GM12878 (cell line): ENCODE measurements around the gene KIF5C. TPM values are rescaled to one million over a fixed set of nuclear protein-coding genes. Genes with fewer than 3 reads are reported as not detected.

Experiments
- ATAC-seq: fragments of 200-7000 bp; cut with Tn5 transposase; 3 replicates; pipeline ENCODE4 v1.9.1; 2020; ENCODE audit warnings: mild to moderate bottlenecking, moderate library complexity
- BruUV-seq: library from RNA; stranded (reverse); fragments of 400-500 nt; replicated peaks from 2 replicates; lab custom pipeline; 2021; lab: Mats Ljungman, UMichigan
- CTCF ChIA-PET: fragments of 300-600 bp; sonication (Branson Sonifier 250); formaldehyde crosslinking; extraction: SDS; loops from one replicate; lab custom pipeline; 2021; ENCODE audit warnings: inconsistent platforms; lab: Yijun Ruan, JAX
- POLR2A ChIA-PET: fragments of 350-600 bp; formaldehyde crosslinking; extraction: SDS; loops from one replicate; lab custom pipeline; 2021; ENCODE audit warnings: inconsistent platforms; lab: Charles Lee
- RAD21 ChIA-PET: fragments of 300-600 bp; sonication (Branson Sonifier 250); formaldehyde crosslinking; loops from one replicate; lab custom pipeline; 2023; ENCODE audit warnings: antibody characterized with exemption; ENCODE audit not compliant: unreplicated experiment; lab: Charles Lee
- SMC1A ChIA-PET: fragments of 300-600 bp; sonication (Branson Sonifier 250); formaldehyde crosslinking; loops from one replicate; lab custom pipeline; 2023; ENCODE audit not compliant: unreplicated experiment, uncharacterized antibody; lab: Charles Lee
- DNase-seq: peaks from one replicate; pipeline ENCODE4 v3.0.0-alpha.2; 2011; ENCODE audit warnings: low read depth, low spot score
- FAIRE-seq: peaks from 3 replicates; lab custom pipeline; 2011; peaks lifted over from hg19 to GRCh38; lab: Jason Lieb, UNC
- H2AFZ ChIP-seq: 2 replicates; pipeline ENCODE4 v1.6.0; 2011; ENCODE audit warnings: low read depth, low read length, control low read depth; ENCODE audit not compliant: control insufficient read depth
- H3K27ac ChIP-seq: 2 replicates; pipeline ENCODE4 v1.5.1; 2011; ENCODE audit warnings: control low read depth; ENCODE audit not compliant: control insufficient read depth, insufficient read depth
- H3K27me3 ChIP-seq, 2 experiments: replicated peaks in 1 of 2; 2 replicates each; pipeline versions ENCODE4 v1.6.0 to v1.6.1; 2011; ENCODE audit warnings: low read length in 1 of 2; ENCODE audit not compliant: control insufficient read depth in 2 of 2, insufficient read depth in 2 of 2
- H3K36me3 ChIP-seq, 2 experiments: 2 replicates each; pipeline ENCODE4 v1.5.1; 2011; ENCODE audit warnings: low read length in 1 of 2; ENCODE audit not compliant: control insufficient read depth in 2 of 2, insufficient read depth in 2 of 2
- H3K4me1 ChIP-seq: 2 replicates; pipeline ENCODE4 v1.6.1; 2011; ENCODE audit warnings: mild to moderate bottlenecking, low read length, moderate library complexity, mixed read lengths; ENCODE audit not compliant: control insufficient read depth, insufficient read depth
- H3K4me2 ChIP-seq: 2 replicates; pipeline ENCODE4 v1.6.0; 2011; ENCODE audit warnings: control low read depth; ENCODE audit not compliant: control insufficient read depth, insufficient read depth
- H3K4me3 ChIP-seq: fragments of 200-600 bp; sonication (generic); 2 replicates; pipeline ENCODE4 v1.5.1; 2016
- H3K79me2 ChIP-seq: 2 replicates; pipeline ENCODE4 v1.6.0; 2011; ENCODE audit warnings: low read length; ENCODE audit not compliant: control insufficient read depth, insufficient read depth
- H3K9ac ChIP-seq: 2 replicates; pipeline ENCODE4 v1.8.0; 2011; ENCODE audit warnings: low read length, control low read depth, mixed read lengths; ENCODE audit not compliant: control insufficient read depth, insufficient read depth
- H3K9me3 ChIP-seq: replicated peaks from 3 replicates; pipeline ENCODE4 v1.5.1; 2011; ENCODE audit warnings: mild to moderate bottlenecking, low read length; ENCODE audit not compliant: control insufficient read depth, insufficient read depth
- H4K20me1 ChIP-seq: 2 replicates; pipeline ENCODE4 v1.6.0; 2011; ENCODE audit not compliant: control insufficient read depth, insufficient read depth
- BCL11A ChIP-seq: IDR thresholded peaks from 2 replicates; pipeline ENCODE4 v1.6.1; 2011; ENCODE audit warnings: low read depth, low read length
- BCLAF1 ChIP-seq: fragments of 450-650 bp; IDR thresholded peaks from 2 replicates; pipeline ENCODE4 v1.6.1; 2017; ENCODE audit warnings: antibody characterized with exemption, mild to moderate bottlenecking, moderate library complexity
- CBX3 ChIP-seq: fragments of 200-600 bp; sonication (generic); IDR thresholded peaks from 2 replicates; pipeline ENCODE4 v1.6.1; 2016; ENCODE audit warnings: low read depth, borderline replicate concordance
- CHD2 ChIP-seq: IDR thresholded peaks from 2 replicates; pipeline ENCODE4 v1.6.1; 2011; ENCODE audit warnings: low read depth, low read length, improper control_type of control experiment, borderline replicate concordance
- EZH2 ChIP-seq: IDR thresholded peaks from 2 replicates; pipeline ENCODE4 v1.6.1; 2012; ENCODE audit warnings: low read depth, mild to moderate bottlenecking, control low read depth, inconsistent platforms, low read length, borderline replicate concordance; ENCODE audit not compliant: control insufficient read depth
- HSF1 ChIP-seq: fragments of 150-350 bp; IDR thresholded peaks from 2 replicates; pipeline ENCODE4 v1.6.1; 2014; ENCODE audit warnings: mild to moderate bottlenecking, low read depth, low read length
- NFXL1 ChIP-seq: fragments of 450-650 bp; IDR thresholded peaks from 2 replicates; pipeline ENCODE4 v1.6.1; 2017; ENCODE audit warnings: antibody characterized with exemption, mild to moderate bottlenecking, borderline replicate concordance
- NKRF ChIP-seq: fragments of 450-650 bp; conservative IDR thresholded peaks from 2 replicates; pipeline ENCODE4 v1.6.1; 2017; ENCODE audit warnings: mild to moderate bottlenecking, moderate library complexity
- SIN3A ChIP-seq: IDR thresholded peaks from 2 replicates; pipeline ENCODE4 v1.6.1; 2012; ENCODE audit warnings: low read depth, low read length, improper control_type of control experiment
- SPI1 ChIP-seq: IDR thresholded peaks from 2 replicates; pipeline ENCODE4 v1.6.1; 2011; ENCODE audit warnings: low read depth, mild to moderate bottlenecking, low read length, moderate library complexity, borderline replicate concordance; ENCODE audit not compliant: insufficient read depth
- TCF3 ChIP-seq: IDR thresholded peaks from 2 replicates; pipeline ENCODE4 v1.6.1; 2012; ENCODE audit warnings: low read depth, mild to moderate bottlenecking, low read length, borderline replicate concordance; ENCODE audit not compliant: insufficient read depth
- ZBED1 ChIP-seq: IDR thresholded peaks from 2 replicates; pipeline ENCODE4 v1.6.1; 2016; ENCODE audit warnings: borderline replicate concordance
- ZBTB33 ChIP-seq: fragments of 450-650 bp; IDR thresholded peaks from 2 replicates; pipeline ENCODE4 v1.6.1; 2017; ENCODE audit warnings: mild to moderate bottlenecking
- ZZZ3 ChIP-seq: IDR thresholded peaks from 2 replicates; pipeline ENCODE4 v1.6.1; 2011; ENCODE audit warnings: low read depth; ENCODE audit not compliant: control insufficient read depth, insufficient read length
- WGBS: methylation state at CpG from one replicate; pipeline ENCODE4 v1.1.6; 2016; ENCODE audit warnings: low lambda C conversion rate; ENCODE audit not compliant: insufficient replicate concordance, insufficient coverage; ENCODE audit errors: missing lambda C conversion rate; 5-methylcytosine and 5-hydroxymethylcytosine counted together
- in situ Hi-C: fragments of 300-500 bp; cut with MboI; formaldehyde crosslinking; loops from 9 replicates; pipeline ENCODE4 v1.14.3; 2018; ENCODE audit warnings: mixed read lengths
- intact Hi-C: fragments of 100-400 bp; cut with micrococcal nuclease; formaldehyde crosslinking; loops from one replicate; pipeline ENCODE4 v1.14.2; 2022; ENCODE audit not compliant: unreplicated experiment
- polyA plus RNA-seq, 11 experiments: library from polyadenylated mRNA; depleted of rRNA in 4 of 11; unstranded in 6 of 11; stranded (reverse) in 5 of 11; fragments of >200 nt; fragmentation: Nextera tagmentation in 4 of 11; fragmentation: Illumina TruSeq in 1 of 11; extraction: Ambion mirVana in 4 of 11; extraction: Trizol in 1 of 11; gene quantifications; 1 replicate in 1 of 11; 2 replicates in 10 of 11; pipeline versions ENCODE4 v1.2.1 to v1.2.3, GENCODE V29; 2011 to 2016; ENCODE audit warnings: inconsistent platforms in 2 of 11, missing spikeins in 2 of 11, low read depth in 1 of 11
- total RNA-seq, 4 experiments: library from RNA; depleted of rRNA in 3 of 4; stranded (reverse); fragments of >200 nt in 3 of 4; fragmentation: Illumina TruSeq in 1 of 4; extraction: Trizol in 1 of 4; gene quantifications; 2 replicates each; pipeline versions ENCODE4 v1.2.1 to v1.2.3, GENCODE V29; 2013 to 2021

The KIF5C gene
- total and polyA plus RNA-seq, 10 of the 15 experiments (the other 5 are each of a cell fraction or from before 2014, with no cell fraction given), result 0.08 to 0.49 (median 0.24) TPM

GRCh38 chr2:149008381-149008780 is 133.4 kb downstream of the KIF5C start:
- Histone ChIP-seq H3K9me3 (no peaks in the 10 kb centered on the region), H3K36me3 (no peaks in the 10 kb centered on the region), H4K20me1 (no peaks in the 10 kb centered on the region), H3K9ac (no peak overlapping the region), H3K4me1 (no peaks in the 10 kb centered on the region; the same call in 1 of the 2 replicates), H3K79me2 (no peaks in the 10 kb centered on the region), H3K27ac (no peak overlapping the region), H3K4me3 (no peak overlapping the region), H2AFZ (no peak overlapping the region), H3K27me3 (no peaks in the 10 kb centered on the region), H3K4me2 (no peak overlapping the region)
- in situ Hi-C loops (no loop called here), intact Hi-C loops (no loop called here)
- 70% methylated on average over 7 of the region's 7 CpGs for WGBS
- DNase-seq, result no peak
- ChIA-PET RAD21 (interaction anchor here (0.8 to 1.1 kb wide), 2 partner anchors 9 to 553 kb away, joined by 3 to 5 read pairs; no protein-coding TSS in a partner anchor), POLR2A (no interaction called here), SMC1A (interaction anchor here (1.4 to 1.5 kb wide), 2 partner anchors 9 to 26 kb away, joined by 3 to 4 read pairs; no protein-coding TSS in a partner anchor), CTCF (interaction anchor here (0.6 to 3.9 kb wide), 2 partner anchors 10 to 96 kb away, joined by 3 to 31 read pairs; no protein-coding TSS in a partner anchor)
- no peak for ATAC-seq
- no peak for FAIRE-seq
- no TSS peak for BruUV-seq
- TF ChIP-seq SPI1 (no peak), HSF1 (no peak), CHD2 (no peak), BCLAF1 (no peak), BCL11A (no peak), ZBTB33 (no peak), ZBED1 (no peak), EZH2 (no peak), ZZZ3 (no peak), CBX3 (no peak), TCF3 (no peak), NKRF (no peak), NFXL1 (no peak), SIN3A (no peak)
